ENCODE data around the gene VTN. TPM values are rescaled to one million over a fixed set of nuclear protein-coding genes. Genes with fewer than 3 reads are reported as not detected.

Gene VTN
- total RNA-seq, 1 donor from 2014 or later = 2.7 TPM

- TF ChIP-seq EZH2 (IDR thresholded peaks at IDR 0.05; ENCODE audit: insufficient read depth, low read length) (no peak), CTCF (IDR thresholded peaks at IDR 0.05; ENCODE audit: insufficient read depth, low read depth, low read length) (no peak)
- no peaks in the 10 kb centered on the region for H3K9me3 Mint-ChIP-seq (ENCODE audit: unreplicated experiment)
- DNase-seq (ENCODE audit: low read depth) = no peak
- no peaks in the 10 kb centered on the region for H3K9me3 ChIP-seq (ENCODE audit: insufficient read depth, low read depth, low read length)
- H3K4me1 Mint-ChIP-seq (ENCODE audit: low read depth, unreplicated experiment) = peaks cover 24% of the 10 kb centered on the region
- peaks cover 14% of the 10 kb centered on the region for H3K36me3 ChIP-seq (ENCODE audit: insufficient read depth, low read length)
- peaks cover 59% of the 10 kb centered on the region for H3K79me2 ChIP-seq (ENCODE audit: insufficient read depth, low read length)
- no peak overlapping the region for H2AFZ ChIP-seq (ENCODE audit: low read depth, low read length)
- FAIRE-seq = no peak
- H3K27ac ChIP-seq (ENCODE audit: low read depth, low read length) = no peak overlapping the region
- no peak overlapping the region for H3K4me3 Mint-ChIP-seq (ENCODE audit: unreplicated experiment)
- H3K27ac Mint-ChIP-seq (ENCODE audit: unreplicated experiment) = no peak overlapping the region
- H4K20me1 ChIP-seq (ENCODE audit: insufficient read depth, low read length) = peaks cover 69% of the 10 kb centered on the region
- H3K27me3 Mint-ChIP-seq (ENCODE audit: low read depth, unreplicated experiment) = no peaks in the 10 kb centered on the region
- peaks cover 21% of the 10 kb centered on the region for H3K4me1 ChIP-seq (ENCODE audit: insufficient read depth, low read length)
- H3K36me3 Mint-ChIP-seq (ENCODE audit: low read depth, unreplicated experiment) = peaks cover 14% of the 10 kb centered on the region
- no peak overlapping the region for H3K9ac ChIP-seq (ENCODE audit: low read length)
- H3K4me3 ChIP-seq (ENCODE audit: insufficient read depth, low read depth, low read length) = no peak overlapping the region
- no peaks in the 10 kb centered on the region for H3K27me3 ChIP-seq (ENCODE audit: insufficient read depth, low read length)
- no peak overlapping the region for H3K4me2 ChIP-seq (ENCODE audit: low read length)
Measured at GRCh38 chr17:28331891-28332420, 38.2 kb downstream of the VTN start.

GRCh38 chr17:28330671-28331070, 39.4 kb downstream of the VTN start:
- Mint-ChIP-seq H3K4me3 (ENCODE audit: unreplicated experiment) (no peak overlapping the region), H3K27me3 (ENCODE audit: low read depth, unreplicated experiment) (no peaks in the 10 kb centered on the region), H3K27ac (ENCODE audit: unreplicated experiment) (no peak overlapping the region), H3K36me3 (ENCODE audit: low read depth, unreplicated experiment) (peaks cover 19% of the 10 kb centered on the region), H3K4me1 (ENCODE audit: low read depth, unreplicated experiment) (peaks cover 22% of the 10 kb centered on the region), H3K9me3 (ENCODE audit: unreplicated experiment) (no peaks in the 10 kb centered on the region)
- H3K27ac ChIP-seq (ENCODE audit: low read depth, low read length) = no peak overlapping the region
- H3K4me2 ChIP-seq (ENCODE audit: low read length) = no peak overlapping the region
- H3K9me3 ChIP-seq (ENCODE audit: insufficient read depth, low read depth, low read length) = no peaks in the 10 kb centered on the region
- H3K79me2 ChIP-seq (ENCODE audit: insufficient read depth, low read length) = peaks cover 46% of the 10 kb centered on the region
- no peak overlapping the region for H2AFZ ChIP-seq (ENCODE audit: low read depth, low read length)
- H3K4me3 ChIP-seq (ENCODE audit: insufficient read depth, low read depth, low read length) = no peak overlapping the region
- TF ChIP-seq EZH2 (IDR thresholded peaks at IDR 0.05; ENCODE audit: insufficient read depth, low read length) (no peak), CTCF (IDR thresholded peaks at IDR 0.05; ENCODE audit: insufficient read depth, low read depth, low read length) (no peak)
- peaks cover 17% of the 10 kb centered on the region for H3K4me1 ChIP-seq (ENCODE audit: insufficient read depth, low read length)
- no peaks in the 10 kb centered on the region for H3K27me3 ChIP-seq (ENCODE audit: insufficient read depth, low read length)
- peaks cover 64% of the 10 kb centered on the region for H4K20me1 ChIP-seq (ENCODE audit: insufficient read depth, low read length)
- DNase-seq (ENCODE audit: low read depth) (no peak), FAIRE-seq (no peak)
- H3K36me3 ChIP-seq (ENCODE audit: insufficient read depth, low read length) = peaks cover 14% of the 10 kb centered on the region
- H3K9ac ChIP-seq (ENCODE audit: low read length) = no peak overlapping the region

- Histone ChIP-seq H3K4me2 (ENCODE audit: low read length) (no peak overlapping the region), H3K4me1 (ENCODE audit: insufficient read depth, low read length) (peaks cover 3% of the 10 kb centered on the region), H3K27ac (ENCODE audit: low read depth, low read length) (no peak overlapping the region), H2AFZ (ENCODE audit: low read depth, low read length) (no peak overlapping the region), H3K4me3 (ENCODE audit: insufficient read depth, low read depth, low read length) (no peak overlapping the region), H4K20me1 (ENCODE audit: insufficient read depth, low read length) (peaks cover 49% of the 10 kb centered on the region), H3K36me3 (ENCODE audit: insufficient read depth, low read length) (peaks cover 14% of the 10 kb centered on the region), H3K9me3 (ENCODE audit: insufficient read depth, low read depth, low read length) (no peaks in the 10 kb centered on the region), H3K27me3 (ENCODE audit: insufficient read depth, low read length) (no peaks in the 10 kb centered on the region), H3K9ac (ENCODE audit: low read length) (no peak overlapping the region), H3K79me2 (ENCODE audit: insufficient read depth, low read length) (peaks cover 26% of the 10 kb centered on the region)
- Mint-ChIP-seq H3K27me3 (ENCODE audit: low read depth, unreplicated experiment) (no peaks in the 10 kb centered on the region), H3K9me3 (ENCODE audit: unreplicated experiment) (no peaks in the 10 kb centered on the region), H3K4me3 (ENCODE audit: unreplicated experiment) (no peak overlapping the region), H3K36me3 (ENCODE audit: low read depth, unreplicated experiment) (peaks cover 20% of the 10 kb centered on the region), H3K4me1 (ENCODE audit: low read depth, unreplicated experiment) (peaks cover 16% of the 10 kb centered on the region), H3K27ac (ENCODE audit: unreplicated experiment) (no peak overlapping the region)
- FAIRE-seq (no peak), DNase-seq (ENCODE audit: low read depth) (no peak)
- TF ChIP-seq EZH2 (IDR thresholded peaks at IDR 0.05; ENCODE audit: insufficient read depth, low read length) (no peak), CTCF (IDR thresholded peaks at IDR 0.05; ENCODE audit: insufficient read depth, low read depth, low read length) (no peak)
Measured at GRCh38 chr17:28328325-28328724, 41.8 kb downstream of the VTN start.
